SK-N-SH (cell line): ENCODE data around the gene SOWAHD. TPM values are rescaled to one million over a fixed set of nuclear protein-coding genes. Genes with fewer than 3 reads are reported as not detected.
"Not testable (repeated sequence)": the region's sequence is repeated elsewhere in the genome, so short reads cannot be mapped to it uniquely, and the experiment has no call there.

ENCODE experiments used
- CTCF ChIA-PET: fragments of 300-600, 350-600 bp; formaldehyde crosslinking; extraction: SDS; loops from one replicate; lab custom pipeline; 2021; lab: Yijun Ruan, JAX
- POLR2A ChIA-PET: fragments of 350-600 bp; sonication (Branson Sonifier 250); formaldehyde crosslinking; extraction: SDS; loops from one replicate; lab custom pipeline; 2020; ENCODE audit warnings: antibody characterized with exemption, inconsistent platforms; lab: Yijun Ruan, JAX
- DNase-seq: peaks from one replicate; pipeline ENCODE4 v3.0.0; 2012
- H2AFZ ChIP-seq: fragments of 200-600 bp; sonication (generic); 2 replicates; pipeline ENCODE4 v1.8.1; 2016; ENCODE audit warnings: antibody characterized with exemption, mild to moderate bottlenecking, low read depth
- H3F3A ChIP-seq: fragments of 200-600 bp; sonication (generic); replicated peaks from 2 replicates; pipeline ENCODE3; 2016; ENCODE audit warnings: antibody characterized with exemption, mild to moderate bottlenecking; ENCODE audit not compliant: insufficient read depth
- H3K27ac ChIP-seq, 2 experiments: fragments of 200-500 bp in 1 of 2; fragments of 200-600 bp in 1 of 2; sonication (Bioruptor generic) in 1 of 2; sonication (generic), shearing (Covaris generic) in 1 of 2; 2 replicates each; pipeline versions ENCODE4 v1.5.1 to v1.6.1; 2014 to 2016; ENCODE audit warnings: low read depth in 2 of 2, inconsistent platforms in 1 of 2, low read length in 1 of 2, mild to moderate bottlenecking in 1 of 2, mixed read lengths in 1 of 2
- H3K27me3 ChIP-seq: fragments of 200-600 bp; sonication (generic), shearing (Covaris generic); 2 replicates; pipeline ENCODE4 v1.6.1; 2016; ENCODE audit warnings: mixed run types; ENCODE audit not compliant: insufficient read depth
- H3K36me3 ChIP-seq, 2 experiments: fragments of 200-500 bp in 1 of 2; fragments of 200-600 bp in 1 of 2; sonication (Bioruptor generic) in 1 of 2; sonication (generic) in 1 of 2; replicated peaks in 1 of 2; 2 replicates each; pipeline versions ENCODE3 to v1.5.1; 2014 to 2016; ENCODE audit warnings: low read length in 1 of 2, mild to moderate bottlenecking in 1 of 2; ENCODE audit not compliant: insufficient read depth in 2 of 2, control insufficient read depth in 1 of 2
- H3K4me1 ChIP-seq, 2 experiments: fragments of 200-500 bp in 1 of 2; fragments of 200-600 bp in 1 of 2; sonication (Bioruptor generic) in 1 of 2; sonication (generic), shearing (Covaris generic) in 1 of 2; 2 replicates each; pipeline versions ENCODE4 v1.5.1 to v1.6.1; 2014 to 2016; ENCODE audit warnings: low read depth in 1 of 2, low read length in 1 of 2, mixed run types in 1 of 2; ENCODE audit not compliant: insufficient read depth in 2 of 2, control insufficient read depth in 1 of 2
- H3K4me2 ChIP-seq: fragments of 200-600 bp; sonication (generic), shearing (Covaris generic); 2 replicates; pipeline ENCODE4 v1.6.1; 2017; ENCODE audit warnings: mixed run types
- H3K4me3 ChIP-seq, 2 experiments: fragments of 200-500 bp in 1 of 2; fragments of 200-600 bp in 1 of 2; sonication (Bioruptor generic) in 1 of 2; sonication (generic), shearing (Covaris generic) in 1 of 2; 2 replicates each; pipeline versions ENCODE4 v1.5.1 to v1.8.1; 2014 to 2016; ENCODE audit warnings: low read depth in 2 of 2, inconsistent platforms in 1 of 2, low read length in 1 of 2, mild to moderate bottlenecking in 1 of 2, mixed read lengths in 1 of 2, moderate library complexity in 1 of 2
- H3K79me2 ChIP-seq: fragments of 200-600 bp; sonication (generic); 2 replicates; pipeline ENCODE4 v1.8.1; 2017; ENCODE audit warnings: mild to moderate bottlenecking; ENCODE audit not compliant: insufficient read depth
- H3K9ac ChIP-seq: fragments of 200-600 bp; sonication (generic); 2 replicates; pipeline ENCODE4 v1.6.1; 2017; ENCODE audit warnings: mixed run types
- H3K9me2 ChIP-seq: fragments of 200-600 bp; sonication (generic); 2 replicates; pipeline ENCODE4 v1.6.1; 2017; ENCODE audit warnings: mixed run types
- H3K9me3 ChIP-seq: fragments of 200-600 bp; sonication (generic); 2 replicates; pipeline ENCODE4 v1.6.1; 2017; ENCODE audit warnings: mixed run types, mild to moderate bottlenecking, moderate library complexity
- H4K20me1 ChIP-seq: fragments of 200-600 bp; sonication (generic); 2 replicates; pipeline ENCODE4 v1.6.1; 2017; ENCODE audit warnings: mild to moderate bottlenecking, mixed run types; ENCODE audit not compliant: insufficient read depth
- CHD2 ChIP-seq: fragments of 150-350 bp; IDR thresholded peaks from 2 replicates; pipeline ENCODE4 v1.6.1; 2018; ENCODE audit warnings: low read length; ENCODE audit not compliant: partially characterized antibody
- ELF1 ChIP-seq: IDR thresholded peaks from 2 replicates; pipeline ENCODE4 v1.4.0; 2012
- EZH2phosphoT487 ChIP-seq: fragments of 200-600 bp; sonication (generic); IDR thresholded peaks from 2 replicates; pipeline ENCODE4 v1.6.1; 2017; ENCODE audit warnings: low read depth, mixed run types, mild to moderate bottlenecking, antibody characterized with exemption, moderate library complexity, borderline replicate concordance
- GABPA ChIP-seq: IDR thresholded peaks from 2 replicates; pipeline ENCODE4 v1.4.0; 2012; ENCODE audit warnings: low read depth, mild to moderate bottlenecking
- JUND ChIP-seq: IDR thresholded peaks from 2 replicates; pipeline ENCODE4 v1.4.0; 2012
- NRF1 ChIP-seq: IDR thresholded peaks from 2 replicates; pipeline ENCODE4 v1.6.1; 2012; ENCODE audit warnings: low read depth, mild to moderate bottlenecking, low read length
- RFX5 ChIP-seq: IDR thresholded peaks from 2 replicates; pipeline ENCODE4 v1.6.1; 2012; ENCODE audit warnings: mild to moderate bottlenecking, improper control_type of control experiment, low read length
- RXRA ChIP-seq: IDR thresholded peaks from 2 replicates; pipeline ENCODE4 v1.4.0; 2012; ENCODE audit warnings: low read depth, mild to moderate bottlenecking, borderline replicate concordance
- SIN3A ChIP-seq: IDR thresholded peaks from 2 replicates; pipeline ENCODE4 v1.6.1; 2012; ENCODE audit warnings: low read depth, mild to moderate bottlenecking, low read length, moderate library complexity, borderline replicate concordance
- SMC3 ChIP-seq: IDR thresholded peaks from 2 replicates; pipeline ENCODE4 v1.6.1; 2012; ENCODE audit warnings: low read depth, low read length, improper control_type of control experiment
- TCF12 ChIP-seq: IDR thresholded peaks from 2 replicates; pipeline ENCODE4 v1.4.0; 2012
- YY1 ChIP-seq: IDR thresholded peaks from 2 replicates; pipeline ENCODE4 v1.4.0; 2012; ENCODE audit warnings: low read depth, mild to moderate bottlenecking
- WGBS: methylation state at CpG from one replicate; pipeline ENCODE4 v1.1.6; 2017; ENCODE audit warnings: low lambda C conversion rate; 5-methylcytosine and 5-hydroxymethylcytosine counted together
- polyA plus RNA-seq, 3 experiments: library from polyadenylated mRNA; depleted of rRNA; stranded (reverse); fragments of >200 nt; gene quantifications; 2 replicates each; pipeline ENCODE4 v1.2.3, GENCODE V29; 2012
- TF ChIP-seq, protein P1 (sequence below): IDR thresholded peaks from 2 replicates; pipeline ENCODE4; 2012
- TF ChIP-seq, protein P2 (sequence below): IDR thresholded peaks from 2 replicates; pipeline ENCODE4 v1.4.0; 2012; ENCODE audit warnings: low read depth
- TF ChIP-seq, protein P3 (sequence below): IDR thresholded peaks from 2 replicates; pipeline ENCODE4 v1.4.0; 2012; ENCODE audit warnings: low read depth, borderline replicate concordance

SOWAHD gene
- polyA plus RNA-seq, 1 of the 3 experiments (the other 2 are of a cell fraction), result 0.20 TPM

DNA sequence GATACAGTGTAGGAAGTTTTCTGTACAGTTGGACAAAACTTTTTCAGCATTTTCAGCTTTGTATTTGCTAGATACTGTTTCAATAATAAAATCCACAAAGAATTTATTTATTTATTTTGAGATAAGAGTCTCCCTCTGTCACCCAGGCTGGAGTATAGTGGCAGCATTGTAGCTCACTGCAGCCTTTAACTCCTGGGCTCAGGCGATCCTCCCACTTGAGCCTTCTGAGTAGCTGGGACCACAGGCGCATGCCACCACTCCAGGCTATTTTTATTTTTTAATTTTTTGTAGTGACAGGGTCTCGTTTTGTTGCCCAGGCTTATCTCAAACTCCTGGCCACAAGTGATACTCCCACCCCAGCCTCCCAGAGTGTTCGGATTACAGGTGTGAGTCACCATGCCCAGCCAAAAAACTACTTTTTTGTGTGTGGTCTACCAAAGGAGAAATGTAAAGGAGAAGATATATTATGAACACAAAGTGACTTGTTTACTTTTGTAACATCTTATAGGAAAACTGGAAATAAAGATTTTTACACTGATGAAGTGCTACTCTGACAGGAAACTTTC, 13.0 kb upstream of the SOWAHD start:
- no peak overlapping the region for H2AFZ ChIP-seq
- H3K9me2 ChIP-seq, result no peaks in the 10 kb centered on the region
- no peak overlapping the region for H3K27ac ChIP-seq
- no peak overlapping the region for H3K4me3 ChIP-seq
- no peaks in the 10 kb centered on the region for H3K4me1 ChIP-seq
- no peaks in the 10 kb centered on the region for H4K20me1 ChIP-seq
- no peak for DNase-seq
- TF ChIP-seq ELF1 (no peak), SIN3A (no peak), RXRA (no peak), SMC3 (no peak), NRF1 (no peak), EZH2phosphoT487 (no peak), CHD2 (no peak), JUND (no peak), GABPA (no peak), TCF12 (no peak), YY1 (no peak), RFX5 (no peak)
- TF ChIP-seq, protein P1, sequence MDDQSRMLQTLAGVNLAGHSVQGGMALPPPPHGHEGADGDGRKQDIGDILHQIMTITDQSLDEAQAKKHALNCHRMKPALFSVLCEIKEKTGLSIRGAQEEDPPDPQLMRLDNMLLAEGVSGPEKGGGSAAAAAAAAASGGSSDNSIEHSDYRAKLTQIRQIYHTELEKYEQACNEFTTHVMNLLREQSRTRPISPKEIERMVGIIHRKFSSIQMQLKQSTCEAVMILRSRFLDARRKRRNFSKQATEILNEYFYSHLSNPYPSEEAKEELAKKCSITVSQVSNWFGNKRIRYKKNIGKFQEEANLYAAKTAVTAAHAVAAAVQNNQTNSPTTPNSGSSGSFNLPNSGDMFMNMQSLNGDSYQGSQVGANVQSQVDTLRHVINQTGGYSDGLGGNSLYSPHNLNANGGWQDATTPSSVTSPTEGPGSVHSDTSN, result no peak
- TF ChIP-seq, protein P2, sequence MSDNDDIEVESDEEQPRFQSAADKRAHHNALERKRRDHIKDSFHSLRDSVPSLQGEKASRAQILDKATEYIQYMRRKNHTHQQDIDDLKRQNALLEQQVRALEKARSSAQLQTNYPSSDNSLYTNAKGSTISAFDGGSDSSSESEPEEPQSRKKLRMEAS, result no peak
- TF ChIP-seq, protein P3, sequence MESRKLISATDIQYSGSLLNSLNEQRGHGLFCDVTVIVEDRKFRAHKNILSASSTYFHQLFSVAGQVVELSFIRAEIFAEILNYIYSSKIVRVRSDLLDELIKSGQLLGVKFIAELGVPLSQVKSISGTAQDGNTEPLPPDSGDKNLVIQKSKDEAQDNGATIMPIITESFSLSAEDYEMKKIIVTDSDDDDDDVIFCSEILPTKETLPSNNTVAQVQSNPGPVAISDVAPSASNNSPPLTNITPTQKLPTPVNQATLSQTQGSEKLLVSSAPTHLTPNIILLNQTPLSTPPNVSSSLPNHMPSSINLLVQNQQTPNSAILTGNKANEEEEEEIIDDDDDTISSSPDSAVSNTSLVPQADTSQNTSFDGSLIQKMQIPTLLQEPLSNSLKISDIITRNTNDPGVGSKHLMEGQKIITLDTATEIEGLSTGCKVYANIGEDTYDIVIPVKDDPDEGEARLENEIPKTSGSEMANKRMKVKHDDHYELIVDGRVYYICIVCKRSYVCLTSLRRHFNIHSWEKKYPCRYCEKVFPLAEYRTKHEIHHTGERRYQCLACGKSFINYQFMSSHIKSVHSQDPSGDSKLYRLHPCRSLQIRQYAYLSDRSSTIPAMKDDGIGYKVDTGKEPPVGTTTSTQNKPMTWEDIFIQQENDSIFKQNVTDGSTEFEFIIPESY, result no peak
- H3F3A ChIP-seq, result no peaks in the 10 kb centered on the region
- no peaks in the 10 kb centered on the region for H3K9me3 ChIP-seq
- ChIA-PET CTCF (interaction anchor here (0.8 to 2.1 kb wide), 8 partner anchors 9 to 229 kb away, joined by 3 to 12 read pairs (median 4); no protein-coding TSS in a partner anchor), POLR2A (no interaction called here)
- H3K4me2 ChIP-seq, result no peak overlapping the region
- no peak overlapping the region for H3K9ac ChIP-seq
- WGBS, result 19% methylated on average over 4 of the region's 4 CpGs
- H3K79me2 ChIP-seq, result no peaks in the 10 kb centered on the region
- peaks cover 31% of the 10 kb centered on the region for H3K27me3 ChIP-seq
- H3K36me3 ChIP-seq, result no peaks in the 10 kb centered on the region

- H4K20me1 ChIP-seq, H3K4me3 ChIP-seq, H3K9me2 ChIP-seq, H3F3A ChIP-seq, H2AFZ ChIP-seq, DNase-seq, H3K4me1 ChIP-seq, H3K36me3 ChIP-seq, H3K27ac ChIP-seq, POLR2A ChIA-PET, H3K9ac ChIP-seq, H3K79me2 ChIP-seq, H3K4me2 ChIP-seq, H3K9me3 ChIP-seq: not testable (repeated sequence)
- 54% methylated on average over 9 of the region's 9 CpGs for WGBS
- CTCF ChIA-PET, result interaction anchor here (1.5 kb wide), 1 partner anchor 140 kb away, joined by 4 read pairs; no protein-coding TSS in a partner anchor
- H3K27me3 ChIP-seq, result peaks cover 25% of the 10 kb centered on the region; the same call in 1 of the 2 replicates
These were observed 8.3 kb upstream of the SOWAHD start for GRCh38 chrX:119750131-119750530.

DNA sequence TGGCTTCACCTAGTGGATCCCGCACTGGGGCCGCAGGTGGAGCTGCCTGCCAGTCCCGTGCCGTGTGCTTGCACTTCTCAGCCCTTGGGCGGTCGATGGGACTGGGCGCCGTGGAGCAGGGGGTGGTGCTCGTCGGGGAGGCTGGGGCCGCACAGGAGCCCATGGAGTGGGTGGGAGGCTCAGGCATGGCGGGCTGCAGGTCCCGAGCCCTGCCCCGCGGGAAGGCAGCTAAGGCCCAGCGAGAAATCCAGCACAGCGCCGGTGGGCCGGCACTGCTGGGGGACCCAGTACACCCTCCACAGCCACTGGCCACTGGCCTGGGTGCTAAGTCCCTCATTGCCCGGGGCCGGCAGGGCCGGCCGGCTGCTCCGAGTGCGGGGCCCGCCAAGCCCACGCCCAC, 7.6 kb upstream of the SOWAHD start:
- H3K4me2 ChIP-seq, H3K9ac ChIP-seq, H3K9me2 ChIP-seq, H4K20me1 ChIP-seq, H3K4me1 ChIP-seq, H3K9me3 ChIP-seq, H2AFZ ChIP-seq, H3K79me2 ChIP-seq, H3K27ac ChIP-seq, DNase-seq, H3K36me3 ChIP-seq, POLR2A ChIA-PET, H3K4me3 ChIP-seq, H3F3A ChIP-seq: not testable (repeated sequence)
- H3K27me3 ChIP-seq, result peaks cover 28% of the 10 kb centered on the region; the same call in 1 of the 2 replicates
- WGBS, result no CpG with 5 or more reads among the region's 27 CpGs
- CTCF ChIA-PET, result interaction anchor here (1.5 kb wide), 1 partner anchor 141 kb away, joined by 4 read pairs; no protein-coding TSS in a partner anchor
